ENCODE results near the gene SLC46A2. TPM values are rescaled to one million over a fixed set of nuclear protein-coding genes. Genes with fewer than 3 reads are reported as not detected.

The SLC46A2 gene
- total and polyA plus RNA-seq, 2 donors (not counting 1 experiment from before 2014, with no cell fraction given): 0.18 TPM; not detected in 1

DNA sequence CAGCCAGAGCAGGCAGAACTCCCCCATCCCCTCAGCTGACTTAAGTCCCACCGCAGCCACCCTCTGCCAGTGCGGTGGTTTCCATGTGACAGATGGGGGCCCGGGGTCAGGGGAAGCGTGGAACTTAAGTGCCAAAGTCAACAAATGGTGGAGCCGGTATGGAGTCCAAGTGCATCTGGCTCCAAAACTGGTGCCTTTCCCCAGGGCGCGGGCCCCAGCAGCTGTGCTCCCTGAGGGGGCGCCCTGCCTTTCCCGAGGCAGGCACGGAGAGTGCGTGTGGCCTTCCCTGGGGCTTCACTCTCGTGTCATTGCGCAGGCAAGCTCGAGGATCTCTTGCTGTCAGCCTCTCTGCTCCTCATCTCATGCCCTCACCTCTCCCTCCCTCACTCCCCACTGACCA lies 33.8 kb downstream of the SLC46A2 start:
- H3K4me3 ChIP-seq (ENCODE audit: control extremely low read depth in 1 of 5, extremely low read depth in 1 of 5, insufficient read depth in 1 of 5, low read depth in 2 of 5, low read length in 4 of 5): no peak overlapping the region
- no peak overlapping the region for H2AFZ ChIP-seq (ENCODE audit: insufficient read depth, low read depth, low read length, poor library complexity, severe bottlenecking)
- no peak overlapping the region for H3K27ac ChIP-seq (ENCODE audit: low read length in 2 of 2)
- peaks cover 26 to 29% of the 10 kb centered on the region in 2 donors for H3K4me1 ChIP-seq (ENCODE audit: control insufficient read depth in 2 of 2, insufficient read depth in 2 of 2, low read length in 2 of 2)
- H3K79me2 ChIP-seq (ENCODE audit: control insufficient read depth, insufficient read depth, low read length): no peaks in the 10 kb centered on the region
- H3K9me3 ChIP-seq (ENCODE audit: control extremely low read depth in 1 of 3, control insufficient read depth in 2 of 3, insufficient read depth in 1 of 3, low read length in 2 of 3): no peaks in the 10 kb centered on the region
- Mint-ChIP-seq H3K27me3 (no peaks in the 10 kb centered on the region), H3K4me3 (no peak overlapping the region), H3K4me1 (peaks cover 38% of the 10 kb centered on the region), H3K9me3 (ENCODE audit: insufficient read depth) (no peaks in the 10 kb centered on the region), H3K27ac (no peak overlapping the region)
- DNase-seq: no peak
- no peaks in the 10 kb centered on the region for H3K27me3 ChIP-seq (replicated peaks in 1 of 4; ENCODE audit: control extremely low read depth in 1 of 4, control insufficient read depth in 3 of 4, insufficient read depth in 4 of 4, low read length in 3 of 4)
- POLR2A ChIA-PET: no interaction called here
- intact Hi-C loops (cut with micrococcal nuclease): no loop called here
- no peak overlapping the region for H3K4me2 ChIP-seq (replicated peaks; ENCODE audit: low read depth, low read length, poor library complexity, severe bottlenecking)
- TF ChIP-seq EZH2 (IDR thresholded peaks at IDR 0.05; ENCODE audit: borderline replicate concordance, insufficient read depth, low read depth, low read length, poor library complexity, severe bottlenecking): no peak
- TF ChIP-seq CTCF (IDR thresholded peaks at IDR 0.05): no peak
- no peak for ATAC-seq (ENCODE audit: low read depth)
- no peaks in the 10 kb centered on the region for H4K20me1 ChIP-seq (ENCODE audit: control insufficient read depth, insufficient read depth, low read length, poor library complexity, severe bottlenecking)
- H3K9ac ChIP-seq (ENCODE audit: low read length): no peak overlapping the region
- CTCF ChIA-PET: interaction anchor here (0.8 to 2.6 kb wide), 4 partner anchors 12 to 64 kb away, joined by 3 to 19 read pairs (median 4); no protein-coding TSS in a partner anchor
- WGBS (ENCODE audit: insufficient coverage): 98% methylated on average over 11 of the region's 14 CpGs
- peaks cover 0 to 6% of the 10 kb centered on the region in 2 experiments for H3K36me3 ChIP-seq (replicated peaks in 1 of 2; ENCODE audit: control extremely low read depth in 1 of 2, control insufficient read depth in 1 of 2, extremely low read depth in 1 of 2, insufficient read depth in 2 of 2, low read length in 1 of 2)

DNA sequence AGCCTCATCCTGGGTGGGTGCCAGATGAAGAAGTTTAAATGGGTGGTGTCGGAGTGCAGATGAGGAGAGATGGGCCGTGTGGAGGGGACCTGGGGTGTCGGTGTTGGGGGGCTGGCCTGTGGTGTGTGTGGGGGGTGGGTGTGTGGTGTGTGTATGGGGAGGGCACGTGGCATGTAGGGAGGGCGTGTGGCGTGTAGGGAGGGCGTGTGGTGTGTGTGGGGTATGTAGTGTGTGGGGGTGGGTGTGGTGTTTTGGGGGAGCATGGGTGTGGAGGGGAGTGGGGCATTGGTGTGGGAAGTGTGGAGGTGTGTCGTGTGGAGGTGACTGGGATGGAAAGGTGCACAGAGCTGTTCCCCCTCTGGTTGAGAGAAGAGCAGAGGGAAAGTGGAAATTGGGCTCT lies 34.5 kb downstream of the SLC46A2 start:
- no peak overlapping the region for H3K4me2 ChIP-seq (replicated peaks; ENCODE audit: low read depth, low read length, poor library complexity, severe bottlenecking)
- H4K20me1 ChIP-seq (ENCODE audit: control insufficient read depth, insufficient read depth, low read length, poor library complexity, severe bottlenecking): no peaks in the 10 kb centered on the region
- no peaks in the 10 kb centered on the region for H3K9me3 ChIP-seq (ENCODE audit: control extremely low read depth in 1 of 3, control insufficient read depth in 2 of 3, insufficient read depth in 1 of 3, low read length in 2 of 3)
- H3K9ac ChIP-seq (ENCODE audit: low read length): no peak overlapping the region
- no peaks in the 10 kb centered on the region for H3K27me3 ChIP-seq (replicated peaks in 1 of 4; ENCODE audit: control extremely low read depth in 1 of 4, control insufficient read depth in 3 of 4, insufficient read depth in 4 of 4, low read length in 3 of 4)
- 95% methylated on average over 8 of the region's 8 CpGs for WGBS (ENCODE audit: insufficient coverage)
- TF ChIP-seq EZH2 (IDR thresholded peaks at IDR 0.05; ENCODE audit: borderline replicate concordance, insufficient read depth, low read depth, low read length, poor library complexity, severe bottlenecking): no peak
- no peak for TF ChIP-seq CTCF (IDR thresholded peaks at IDR 0.05)
- no peaks in the 10 kb centered on the region for H3K79me2 ChIP-seq (ENCODE audit: control insufficient read depth, insufficient read depth, low read length)
- no peak overlapping the region for H2AFZ ChIP-seq (ENCODE audit: insufficient read depth, low read depth, low read length, poor library complexity, severe bottlenecking)
- Mint-ChIP-seq H3K9me3 (ENCODE audit: insufficient read depth) (no peaks in the 10 kb centered on the region), H3K4me3 (no peak overlapping the region), H3K27me3 (no peaks in the 10 kb centered on the region), H3K27ac (no peak overlapping the region), H3K4me1 (peaks cover 31% of the 10 kb centered on the region)
- CTCF ChIA-PET: interaction anchor here (3.1 kb wide), 1 partner anchor 11 kb away, joined by 13 read pairs; no protein-coding TSS in a partner anchor
- peaks cover 0 to 6% of the 10 kb centered on the region in 2 experiments for H3K36me3 ChIP-seq (replicated peaks in 1 of 2; ENCODE audit: control extremely low read depth in 1 of 2, control insufficient read depth in 1 of 2, extremely low read depth in 1 of 2, insufficient read depth in 2 of 2, low read length in 1 of 2)
- intact Hi-C loops (cut with micrococcal nuclease): no loop called here
- no peak overlapping the region for H3K4me3 ChIP-seq (ENCODE audit: control extremely low read depth in 1 of 5, extremely low read depth in 1 of 5, insufficient read depth in 1 of 5, low read depth in 2 of 5, low read length in 4 of 5)
- no peak overlapping the region for H3K27ac ChIP-seq (ENCODE audit: low read length in 2 of 2)
- H3K4me1 ChIP-seq (ENCODE audit: control insufficient read depth in 2 of 2, insufficient read depth in 2 of 2, low read length in 2 of 2): peaks cover 20 to 23% of the 10 kb centered on the region in 2 donors
- POLR2A ChIA-PET: no interaction called here
- ATAC-seq (ENCODE audit: low read depth) (no peak), DNase-seq (no peak)
